Coronary artery (tissue), 2 donors: ENCODE measurements around the gene MICB.
"Not testable (repeated sequence)": the region's sequence is repeated elsewhere in the genome, so short reads cannot be mapped to it uniquely, and the experiment has no call there.

Experiments used
- DNase-seq: peaks from one replicate; pipeline ENCODE4 v3.0.0-alpha.2; 2017; ENCODE audit warnings: low spot score
- H3K27ac ChIP-seq, 2 donors: fragments of 200-600 bp; sonication (generic); one replicate each; pipeline ENCODE4 v1.5.1; 2016 to 2019
- H3K4me3 ChIP-seq: fragments of 200-600 bp; sonication (generic); 2 replicates; pipeline ENCODE4 v1.5.1; 2016; ENCODE audit warnings: mild to moderate bottlenecking, moderate library complexity
- TF ChIP-seq, protein P1 (sequence below): fragments of 200-600 bp; sonication (generic); IDR thresholded peaks from one replicate; pipeline ENCODE4 v1.5.1; 2019; ENCODE audit warnings: antibody characterized with exemption

The MICB gene

DNA sequence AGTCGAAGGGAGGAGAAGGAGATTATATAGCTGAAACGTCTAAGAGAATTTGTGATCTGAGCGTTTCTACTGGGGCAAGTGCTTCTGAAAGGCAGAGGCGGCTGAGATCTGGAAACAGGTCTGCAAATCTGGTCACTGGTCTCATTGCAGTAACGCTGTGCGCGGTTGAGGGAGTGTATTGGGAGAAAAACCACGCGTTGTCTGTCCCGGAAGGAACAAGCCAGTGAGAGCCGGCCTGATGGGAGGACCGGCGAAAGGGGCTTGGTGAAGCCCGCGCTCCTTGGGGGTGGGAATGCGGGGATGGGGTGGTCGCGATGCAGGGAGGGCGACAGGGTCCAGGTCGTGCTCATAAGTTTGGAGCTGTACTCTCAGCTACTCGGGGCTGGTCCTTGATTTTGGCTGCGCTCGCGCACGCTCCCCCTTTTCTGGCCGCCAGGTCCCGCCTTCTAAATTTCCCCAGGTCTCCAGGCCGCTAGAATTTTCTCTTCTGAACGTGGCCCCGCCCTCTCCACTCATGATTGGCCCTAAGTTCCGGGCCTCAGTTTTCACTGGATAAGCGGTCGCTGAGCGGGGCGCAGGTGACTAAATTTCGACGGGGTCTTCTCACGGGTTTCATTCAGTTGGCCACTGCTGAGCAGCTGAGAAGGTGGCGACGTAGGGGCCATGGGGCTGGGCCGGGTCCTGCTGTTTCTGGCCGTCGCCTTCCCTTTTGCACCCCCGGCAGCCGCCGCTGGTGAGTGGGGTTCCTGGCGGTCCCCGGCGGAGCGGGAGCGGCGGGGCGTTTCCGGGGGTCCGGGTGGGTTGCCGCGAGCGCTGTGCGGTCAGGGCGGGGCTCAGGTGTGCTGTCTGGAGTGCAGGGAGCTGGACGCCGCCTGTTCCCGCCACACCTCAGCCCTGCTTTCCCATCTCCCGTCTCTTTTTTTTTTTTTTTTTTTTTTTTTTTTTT, at the start of gene MICB:
TSS of gene MICB (plus strand) at position 615 of the 946 bp plus-strand sequence. CDS start at position 664, 49 bp downstream.
- Histone ChIP-seq H3K4me3 (peak within 1 kb of the TSS; percentile 81), H3K27ac (peak within 1 kb of the TSS in 1 of 2 donors; percentile 82)
- TF ChIP-seq, protein P1, sequence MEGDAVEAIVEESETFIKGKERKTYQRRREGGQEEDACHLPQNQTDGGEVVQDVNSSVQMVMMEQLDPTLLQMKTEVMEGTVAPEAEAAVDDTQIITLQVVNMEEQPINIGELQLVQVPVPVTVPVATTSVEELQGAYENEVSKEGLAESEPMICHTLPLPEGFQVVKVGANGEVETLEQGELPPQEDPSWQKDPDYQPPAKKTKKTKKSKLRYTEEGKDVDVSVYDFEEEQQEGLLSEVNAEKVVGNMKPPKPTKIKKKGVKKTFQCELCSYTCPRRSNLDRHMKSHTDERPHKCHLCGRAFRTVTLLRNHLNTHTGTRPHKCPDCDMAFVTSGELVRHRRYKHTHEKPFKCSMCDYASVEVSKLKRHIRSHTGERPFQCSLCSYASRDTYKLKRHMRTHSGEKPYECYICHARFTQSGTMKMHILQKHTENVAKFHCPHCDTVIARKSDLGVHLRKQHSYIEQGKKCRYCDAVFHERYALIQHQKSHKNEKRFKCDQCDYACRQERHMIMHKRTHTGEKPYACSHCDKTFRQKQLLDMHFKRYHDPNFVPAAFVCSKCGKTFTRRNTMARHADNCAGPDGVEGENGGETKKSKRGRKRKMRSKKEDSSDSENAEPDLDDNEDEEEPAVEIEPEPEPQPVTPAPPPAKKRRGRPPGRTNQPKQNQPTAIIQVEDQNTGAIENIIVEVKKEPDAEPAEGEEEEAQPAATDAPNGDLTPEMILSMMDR, result no peak
- peak; percentile 86 for DNase-seq

DNA sequence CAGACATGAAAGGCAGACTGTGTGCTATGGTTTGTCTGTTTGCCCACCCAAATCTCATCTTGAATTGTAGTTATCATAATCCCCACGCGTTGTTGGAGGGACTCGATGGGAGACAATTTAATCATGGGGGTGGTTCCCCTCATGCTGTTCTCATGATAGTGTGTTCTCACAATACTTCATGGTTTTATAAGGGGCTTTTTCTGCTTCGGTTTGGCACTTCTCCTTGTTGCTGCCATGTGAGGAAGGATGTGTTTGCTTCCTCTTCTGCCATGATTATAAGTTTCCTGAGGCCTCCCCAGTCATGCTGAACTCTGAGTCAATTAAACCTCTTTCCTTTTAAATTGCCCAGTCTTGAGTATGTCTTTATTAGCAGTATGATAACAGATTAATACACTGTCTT, 47.2 kb upstream of the MICB start:
- no peak overlapping the region for H3K4me3 ChIP-seq
- no peak for DNase-seq
- H3K27ac ChIP-seq, result no peak overlapping the region
- TF ChIP-seq, protein P1, result no peak

DNA sequence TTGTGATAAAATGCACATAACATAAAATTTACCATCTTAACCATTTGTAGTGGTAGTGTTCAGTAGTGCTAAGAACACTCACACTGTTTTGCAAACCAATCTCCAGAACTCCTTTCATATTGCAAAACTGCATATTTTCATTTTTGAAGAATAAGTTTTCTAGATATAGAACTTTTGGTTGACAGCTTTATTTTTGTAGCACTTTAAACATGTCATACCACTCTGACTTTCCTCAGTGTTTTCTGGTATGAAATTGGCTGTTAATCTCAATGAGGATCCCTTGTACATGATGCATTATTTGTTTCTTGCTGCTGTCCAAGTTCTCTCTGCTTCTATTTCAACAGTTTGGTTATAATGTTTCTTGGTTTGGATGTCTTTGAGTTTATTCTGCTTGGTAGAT, 45.1 kb upstream of the MICB start:
- Histone ChIP-seq H3K4me3 (no peak overlapping the region), H3K27ac (no peak overlapping the region)
- DNase-seq, result no peak
- TF ChIP-seq, protein P1, result no peak

DNA sequence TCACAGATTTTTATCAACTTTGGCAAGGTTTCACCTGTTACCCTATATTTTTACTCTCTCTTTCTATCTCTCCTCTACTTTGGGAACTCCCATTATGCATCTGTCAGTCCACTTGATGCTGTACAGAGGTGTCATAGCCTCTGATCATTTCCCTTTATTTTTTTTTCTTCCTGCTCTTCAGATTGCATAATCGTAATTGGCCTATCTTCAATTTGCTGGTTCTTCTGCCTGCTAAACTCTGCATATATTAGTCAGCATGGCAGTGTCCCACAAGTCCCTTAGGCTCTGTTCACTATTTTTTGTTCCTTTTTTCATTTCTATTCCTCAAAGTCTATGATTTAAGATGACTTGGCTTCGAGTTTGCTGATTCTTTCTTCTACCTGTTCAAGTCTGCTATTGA, 44.7 kb upstream of the MICB start:
- TF ChIP-seq, protein P1, result no peak
- Histone ChIP-seq H3K27ac (no peak overlapping the region), H3K4me3 (no peak overlapping the region)
- no peak for DNase-seq

DNA sequence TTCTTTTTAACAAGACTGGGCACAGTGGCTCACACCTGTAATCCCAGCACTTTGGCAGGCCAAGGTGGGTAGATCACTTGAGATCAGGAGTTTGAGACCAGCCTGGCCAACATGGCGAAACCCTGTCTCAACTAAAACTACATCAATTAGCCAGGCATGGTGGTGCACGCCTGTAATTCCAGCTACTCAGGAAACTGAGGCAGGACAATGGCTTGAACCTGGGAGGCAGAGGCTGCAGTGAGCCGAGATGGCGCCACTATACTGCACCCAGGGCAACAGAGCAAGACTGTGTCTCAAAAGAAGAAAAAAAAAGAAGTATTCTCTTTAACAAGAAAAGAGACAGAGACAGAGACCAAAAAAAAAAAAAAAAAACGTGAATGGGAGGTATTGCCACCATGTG, 38.1 kb upstream of the MICB start:
- not testable (repeated sequence) for H3K4me3 ChIP-seq, DNase-seq, H3K27ac ChIP-seq

DNA sequence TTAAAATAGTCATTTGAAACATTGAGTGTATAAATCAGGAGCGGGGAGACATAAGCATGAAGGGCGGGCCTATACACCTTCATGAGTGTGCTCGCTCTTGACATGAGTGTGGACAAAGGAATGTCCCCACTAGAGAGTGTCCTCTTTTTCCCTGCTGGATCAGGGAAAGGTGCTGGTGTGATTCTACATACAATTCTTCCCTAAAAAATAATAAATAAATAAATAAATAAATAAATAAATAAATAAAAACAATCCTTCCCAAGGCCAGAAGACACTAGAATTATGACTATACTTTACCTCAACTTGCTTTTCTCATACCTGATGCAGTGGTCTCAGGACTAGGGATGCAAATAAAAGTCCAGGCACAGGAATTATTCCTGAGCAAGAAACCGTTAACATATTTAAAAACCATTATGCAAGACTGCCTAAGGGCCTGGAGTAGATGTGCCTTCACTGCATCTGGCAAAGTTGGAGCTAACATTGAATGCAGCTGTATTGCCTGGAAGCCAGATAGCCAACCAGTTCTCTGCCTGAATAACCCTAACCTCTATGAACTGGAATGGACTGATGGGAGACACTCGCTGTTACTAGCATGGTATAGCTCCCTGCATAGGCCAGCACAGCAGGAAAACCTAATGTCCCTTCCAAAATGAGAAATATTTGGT, 37.5 kb upstream of the MICB start:
- TF ChIP-seq, protein P1, result no peak
- DNase-seq, result no peak
- Histone ChIP-seq H3K4me3 (no peak overlapping the region), H3K27ac (no peak overlapping the region)

DNA sequence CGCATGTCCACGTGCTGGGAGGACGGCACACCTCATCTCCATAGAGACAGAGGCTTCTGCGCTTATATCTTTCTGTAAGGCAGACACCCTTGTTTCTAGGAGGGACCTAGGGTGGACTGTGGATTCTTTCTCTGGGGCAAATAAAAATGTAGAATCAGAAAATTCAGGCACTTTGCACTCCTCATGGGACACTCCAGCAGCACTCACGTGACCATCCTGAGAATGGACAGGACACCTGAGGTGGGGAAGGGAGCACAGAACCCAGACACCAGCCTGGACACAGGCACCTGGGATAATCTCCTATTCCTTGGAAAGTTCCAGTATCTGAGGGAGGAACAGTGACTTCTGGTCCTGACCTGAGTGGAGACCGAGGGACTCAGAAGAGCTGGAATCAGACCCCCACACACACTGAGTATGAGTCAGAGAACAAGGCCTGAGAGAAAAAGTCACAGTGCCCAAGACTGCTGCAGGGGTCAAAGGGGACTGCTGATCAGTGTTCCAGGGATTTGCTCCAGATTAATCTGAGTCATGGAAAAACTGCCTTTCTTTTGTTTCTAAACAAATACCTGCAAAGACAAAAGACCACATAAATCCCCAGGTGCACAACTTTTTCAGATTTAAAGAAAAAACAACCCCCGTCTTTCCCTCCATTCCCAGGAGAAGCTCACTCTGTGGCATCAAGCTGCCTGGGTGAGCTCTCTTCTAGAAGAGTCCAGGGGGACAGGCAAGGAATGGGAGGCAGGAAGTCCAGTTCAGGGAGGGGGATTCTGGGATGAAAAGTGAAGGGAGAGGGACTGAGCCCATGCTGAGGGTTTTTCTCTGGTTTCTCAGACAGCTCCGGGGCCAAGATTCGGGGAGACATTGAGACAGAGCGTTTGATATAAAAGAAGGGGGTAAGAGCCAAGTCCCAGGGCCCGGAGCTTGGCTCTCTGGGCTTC, 35.6 kb upstream of the MICB start:
- TF ChIP-seq, protein P1, result no peak
- Histone ChIP-seq H3K27ac (peak overlapping the region in 1 of 2 donors; percentile 14), H3K4me3 (peak overlapping the region; percentile 70)
- DNase-seq, result no peak
